NCI-H2196 (cell line): ENCODE data around the gene CTBP2.
A peak's percentile ranks its signal among the peaks of the same experiment; 100 is the strongest.
"Not testable (repeated sequence)": the region's sequence is repeated elsewhere in the genome, so short reads cannot be mapped to it uniquely, and the experiment has no call there.

Source experiments
- DNase-seq: peaks from one replicate; lab custom pipeline; 2025; ENCODE audit not compliant: unreplicated experiment; lab: John Stamatoyannopoulos, UW

The CTBP2 gene

GRCh38 chr10:125064681-125065492 lies 95.5 kb downstream of the CTBP2 start:
- peak; percentile 38 for DNase-seq

- DNase-seq = no peak
Measured at GRCh38 chr10:125063256-125063925, 97.0 kb downstream of the CTBP2 start.

GRCh38 chr10:125062914-125063230 lies 97.5 kb downstream of the CTBP2 start:
- DNase-seq = no peak

- no peak for DNase-seq
Measured at GRCh38 chr10:125062227-125062913, 98.0 kb downstream of the CTBP2 start.

- no peak for DNase-seq
Measured at GRCh38 chr10:125061557-125062226, 98.7 kb downstream of the CTBP2 start.

- DNase-seq = peak; percentile 36
Measured at GRCh38 chr10:125060826-125061556, 99.4 kb downstream of the CTBP2 start.

- no peak for DNase-seq
Measured at GRCh38 chr10:125060482-125060825, 99.9 kb downstream of the CTBP2 start.

- no peak for DNase-seq
Measured at GRCh38 chr10:125060026-125060425, 100.3 kb downstream of the CTBP2 start.

GRCh38 chr10:125059348-125059747 lies 101.0 kb downstream of the CTBP2 start:
- not testable (repeated sequence) for DNase-seq

GRCh38 chr10:125057158-125058001 lies 103.0 kb downstream of the CTBP2 start:
- peak; percentile 8 for DNase-seq

GRCh38 chr10:125056161-125057132 lies 103.9 kb downstream of the CTBP2 start:
- no peak for DNase-seq

GRCh38 chr10:125055446-125055845 lies 104.9 kb downstream of the CTBP2 start:
- DNase-seq = no peak

GRCh38 chr10:125054669-125055268 lies 105.6 kb downstream of the CTBP2 start:
- DNase-seq = no peak

GRCh38 chr10:125054216-125054615 lies 106.1 kb downstream of the CTBP2 start:
- no peak for DNase-seq

GRCh38 chr10:125052146-125052545 lies 108.2 kb downstream of the CTBP2 start:
- no peak for DNase-seq

- no peak for DNase-seq
Measured at GRCh38 chr10:125050383-125050782, 110.0 kb downstream of the CTBP2 start.

GRCh38 chr10:125049216-125049881 lies 111.0 kb downstream of the CTBP2 start:
- DNase-seq = no peak
